ENCODE measurements around the gene CMKLR1. TPM values are rescaled to one million over a fixed set of nuclear protein-coding genes. Genes with fewer than 3 reads are reported as not detected.
A peak's percentile ranks its signal among the peaks of the same experiment; 100 is the strongest.

The CMKLR1 gene
- total RNA-seq, 4 donors from 2014 or later: 9.7 to 25.4 (median 13.0) TPM

GRCh38 chr12:108341356-108341755 is 2.2 kb upstream of the CMKLR1 start:
- no peak for TF ChIP-seq EP300 (IDR thresholded peaks at IDR 0.05)
- TF ChIP-seq CTCF (IDR thresholded peaks at IDR 0.05): no peak
- TF ChIP-seq POLR2A (IDR thresholded peaks at IDR 0.05): no peak
- TF ChIP-seq POLR2AphosphoS5 (IDR thresholded peaks at IDR 0.05): no peak
- no peak for ATAC-seq
- Histone ChIP-seq H3K4me1 (peaks cover 0 to 10% (median 0%) of the 10 kb centered on the region in 3 donors), H3K27me3 (peaks cover 25% of the 10 kb centered on the region), H3K9me3 (no peaks in the 10 kb centered on the region), H3K27ac (no peak overlapping the region), H3K4me3 (no peak overlapping the region), H3K36me3 (no peaks in the 10 kb centered on the region)
- 77% methylated on average over 3 of the region's 3 CpGs; no CpG with 5 or more reads in 1 of the 2 donors for WGBS, 2 donors (ENCODE audit: low coverage in 1 of 2)

- peak overlapping the region in 2 of 4 donors; percentile 61 to 74 for H3K27ac ChIP-seq
- 36 to 40% methylated on average over 2 of the region's 10 CpGs for WGBS, 2 donors (ENCODE audit: low coverage in 1 of 2)
Observed at GRCh38 chr12:108340037-108340436, 926 bp upstream of the CMKLR1 start.

GRCh38 chr12:108337235-108338223 is 1.6 kb downstream of the CMKLR1 start:
- Histone ChIP-seq H3K9me3 (no peaks in the 10 kb centered on the region), H3K4me3 (peak overlapping the region in 1 of 2 donors; percentile 48), H3K27me3 (peaks cover 25% of the 10 kb centered on the region), H3K36me3 (no peaks in the 10 kb centered on the region), H3K27ac (peak overlapping the region in 3 of 4 donors; percentile 2 to 61 (median 44)), H3K4me1 (peaks cover 0 to 27% (median 0%) of the 10 kb centered on the region in 3 donors)
- 57 to 75% methylated on average over 4 to 8 of the region's 9 CpGs for WGBS, 2 donors (ENCODE audit: low coverage in 1 of 2)
- peak; percentile 19 for ATAC-seq
- TF ChIP-seq EP300 (IDR thresholded peaks at IDR 0.05) (no peak), POLR2AphosphoS5 (IDR thresholded peaks at IDR 0.05) (no peak), POLR2A (IDR thresholded peaks at IDR 0.05) (no peak), CTCF (IDR thresholded peaks at IDR 0.05) (peak in 3 of 4 experiments; percentile 25 to 37 (median 35))

More at GRCh38 chr12:108340037-108340436, 926 bp upstream of the CMKLR1 start:
- Histone ChIP-seq H3K4me3 (no peak overlapping the region), H3K36me3 (no peaks in the 10 kb centered on the region), H3K9me3 (no peaks in the 10 kb centered on the region), H3K27me3 (peaks cover 25% of the 10 kb centered on the region), H3K4me1 (peaks cover 0 to 10% (median 0%) of the 10 kb centered on the region in 3 donors)
- no peak for ATAC-seq
- no peak for TF ChIP-seq POLR2AphosphoS5 (IDR thresholded peaks at IDR 0.05)
- no peak for TF ChIP-seq CTCF (IDR thresholded peaks at IDR 0.05)
- TF ChIP-seq EP300 (IDR thresholded peaks at IDR 0.05): no peak
- TF ChIP-seq POLR2A (IDR thresholded peaks at IDR 0.05): no peak

DNA sequence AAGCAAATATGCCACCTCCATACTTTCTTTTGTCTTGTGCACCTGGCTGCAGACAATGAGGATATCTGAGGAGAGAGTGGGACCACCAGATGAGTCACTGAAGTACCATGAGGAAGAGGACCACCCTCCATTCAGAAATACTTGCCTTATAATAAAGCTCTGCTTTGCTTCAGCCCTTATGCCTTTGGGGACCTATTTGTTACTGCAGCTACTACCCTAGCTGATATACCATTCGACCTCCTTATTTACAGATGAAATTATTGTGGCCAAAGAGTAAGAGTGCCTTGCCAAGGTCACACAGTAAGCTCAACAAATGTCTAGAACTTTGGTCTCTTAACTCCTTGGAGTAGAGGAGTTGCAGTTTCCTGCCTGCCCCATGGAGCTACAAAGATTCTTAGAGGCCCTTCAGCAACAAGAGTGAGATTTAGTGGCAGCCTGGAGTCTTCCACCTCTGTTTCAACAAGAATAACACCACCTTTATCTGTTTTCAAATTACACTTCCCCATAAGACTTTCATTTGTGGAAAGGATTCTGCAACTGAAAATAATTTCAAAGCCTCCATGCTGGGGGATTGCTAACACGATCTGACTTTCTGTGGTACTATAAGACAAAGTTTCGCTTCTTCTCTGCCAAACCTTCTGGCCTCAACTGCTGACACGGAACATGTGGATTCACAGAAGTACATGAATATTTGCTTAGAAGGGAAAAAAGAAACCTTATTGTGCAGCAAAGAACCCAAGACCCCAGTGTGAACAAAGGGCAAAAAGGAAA is 3.6 kb downstream of the CMKLR1 start:
- no peak for ATAC-seq
- Histone ChIP-seq H3K9me3 (no peaks in the 10 kb centered on the region), H3K36me3 (no peaks in the 10 kb centered on the region), H3K4me1 (peaks cover 0 to 32% (median 0%) of the 10 kb centered on the region in 3 donors), H3K27me3 (peaks cover 25% of the 10 kb centered on the region), H3K27ac (no peak overlapping the region), H3K4me3 (peak overlapping the region in 1 of 2 donors; percentile 48)
- TF ChIP-seq POLR2AphosphoS5 (IDR thresholded peaks at IDR 0.05): no peak
- no peak for TF ChIP-seq CTCF (IDR thresholded peaks at IDR 0.05)
- WGBS, 2 donors (ENCODE audit: low coverage in 1 of 2): 62 to 100% methylated on average over 1 to 4 of the region's 4 CpGs

Measured in gastroesophageal sphincter (tissue), 4 donors.